GM19397 (cell line): Measurements from ENCODE around the gene TMEM161A.
"Not testable (repeated sequence)": the region's sequence is repeated elsewhere in the genome, so short reads cannot be mapped to it uniquely, and the experiment has no call there.

Experiments used
- ATAC-seq: cut with Tn5 transposase; IDR thresholded peaks from one replicate; pipeline ENCODE4 v1.9.1; 2021; ENCODE audit warnings: mild to moderate bottlenecking, moderate library complexity; ENCODE audit not compliant: unreplicated experiment

The TMEM161A gene

GRCh38 chr19:19155495-19156219 lies 17.4 kb upstream of the TMEM161A start:
- peak; percentile 76 for ATAC-seq

GRCh38 chr19:19154768-19155494 lies 16.7 kb upstream of the TMEM161A start:
- no peak for ATAC-seq

DNA sequence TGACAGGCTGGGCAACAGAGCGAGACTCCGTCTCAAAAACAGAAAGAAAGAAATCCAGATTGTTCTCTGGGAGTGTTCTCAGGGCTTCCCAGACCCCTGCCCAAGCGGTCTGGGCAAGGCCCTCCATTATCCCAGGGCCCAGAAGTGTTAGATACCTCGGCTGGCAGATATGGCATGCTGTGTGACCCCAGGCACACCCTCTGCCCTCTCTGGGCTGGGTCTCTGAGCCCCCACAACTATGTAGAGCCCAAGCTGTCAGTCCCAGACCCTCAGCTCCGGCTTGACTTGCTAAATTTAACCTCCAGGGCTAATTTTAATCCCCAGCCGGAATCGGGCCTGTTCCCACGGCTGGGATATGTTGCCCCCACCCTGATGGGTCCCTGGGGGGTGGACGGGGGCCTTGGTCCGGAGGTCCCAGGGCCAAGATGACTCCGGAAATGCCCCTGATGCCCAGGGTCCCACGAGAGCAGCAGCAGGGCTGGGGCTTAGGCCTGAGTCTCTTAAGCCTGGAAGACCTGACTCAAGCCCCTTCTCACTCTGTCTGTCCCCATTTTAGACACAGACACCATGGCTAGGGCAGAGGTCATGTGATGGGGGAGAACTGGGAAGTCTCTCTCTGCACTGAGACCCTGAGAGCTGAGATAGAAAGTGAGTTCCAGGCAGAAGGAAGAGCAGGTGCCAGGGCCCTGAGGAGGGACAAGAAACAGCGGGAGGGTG lies 14.5 kb upstream of the TMEM161A start:
- ATAC-seq: no peak

- ATAC-seq: peak; percentile 47
Observed at GRCh38 chr19:19151418-19151817, 13.1 kb upstream of the TMEM161A start.

GRCh38 chr19:19149435-19149834 lies 11.2 kb upstream of the TMEM161A start:
- no peak for ATAC-seq

GRCh38 chr19:19148504-19148903 lies 10.2 kb upstream of the TMEM161A start:
- not testable (repeated sequence) for ATAC-seq

- ATAC-seq: no peak
Observed at GRCh38 chr19:19147344-19147743, 9.1 kb upstream of the TMEM161A start.

DNA sequence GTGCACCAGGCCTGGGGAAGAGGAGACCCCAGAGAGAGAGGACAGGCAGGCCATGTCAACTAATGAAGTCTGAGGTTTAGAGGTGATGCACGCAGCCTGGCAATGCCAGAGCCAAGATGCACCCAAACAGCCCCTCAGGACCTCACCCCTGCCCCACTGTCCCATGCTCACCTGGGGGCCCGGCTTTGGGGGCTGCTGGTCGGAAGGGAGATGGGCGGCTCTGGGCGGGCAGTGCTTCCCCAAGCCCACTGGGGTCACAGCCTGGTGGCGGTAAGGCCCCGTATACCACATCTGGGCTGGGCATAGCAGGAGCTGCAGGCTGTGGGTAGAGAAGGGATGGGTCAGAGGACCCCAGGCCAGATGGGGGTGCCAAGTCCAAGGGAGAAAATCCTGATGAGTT lies 8.6 kb upstream of the TMEM161A start:
- ATAC-seq: no peak

DNA sequence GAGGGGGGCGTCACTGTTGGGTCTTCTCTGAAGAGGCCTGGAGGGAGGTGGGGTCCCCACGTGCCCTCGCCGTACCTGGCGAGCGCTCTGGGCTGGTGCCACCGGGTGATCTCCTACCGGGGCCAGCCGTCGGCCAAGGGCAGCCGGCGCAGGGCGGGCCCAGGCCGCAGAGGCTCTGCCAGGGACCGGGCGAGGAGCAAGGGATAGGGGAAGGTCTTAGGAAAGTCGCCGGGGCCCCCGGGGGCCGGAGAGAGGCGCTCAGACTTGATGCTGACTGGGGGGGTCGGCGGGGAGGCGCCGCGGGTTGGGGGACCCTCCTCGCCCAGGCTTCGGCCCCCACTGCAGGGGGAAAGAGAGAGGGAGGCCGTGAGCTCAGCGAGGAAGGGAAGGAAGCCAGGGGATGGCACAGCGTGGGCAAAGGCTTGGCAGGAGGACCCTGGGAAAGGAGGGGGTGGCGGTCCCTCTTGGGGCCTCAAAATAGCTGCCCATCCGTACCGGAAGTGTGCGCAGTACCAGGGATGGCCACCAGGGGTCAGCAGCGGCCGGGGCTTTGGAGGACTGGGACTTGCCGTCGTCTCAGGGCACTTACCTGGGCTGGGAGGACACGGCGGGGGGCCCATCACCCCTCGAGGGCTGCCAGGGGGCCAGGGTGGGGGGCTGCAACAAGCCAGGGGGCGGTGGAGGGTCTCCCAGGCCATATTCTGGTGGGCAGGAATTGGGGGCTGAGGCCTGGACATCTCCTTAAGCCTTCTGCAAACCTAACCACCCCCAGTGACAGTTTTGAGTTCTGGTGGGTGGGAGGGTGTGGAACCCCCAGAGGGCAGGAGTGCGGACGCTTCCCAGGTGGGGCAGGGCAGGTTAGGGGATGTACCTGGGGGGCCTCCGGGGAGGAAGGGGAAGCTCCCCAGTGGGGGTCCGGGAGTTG lies 7.7 kb upstream of the TMEM161A start:
- no peak for ATAC-seq

- no peak for ATAC-seq
Observed at GRCh38 chr19:19145281-19145680, 7.0 kb upstream of the TMEM161A start.

GRCh38 chr19:19142347-19142746 lies 4.1 kb upstream of the TMEM161A start:
- no peak for ATAC-seq

DNA sequence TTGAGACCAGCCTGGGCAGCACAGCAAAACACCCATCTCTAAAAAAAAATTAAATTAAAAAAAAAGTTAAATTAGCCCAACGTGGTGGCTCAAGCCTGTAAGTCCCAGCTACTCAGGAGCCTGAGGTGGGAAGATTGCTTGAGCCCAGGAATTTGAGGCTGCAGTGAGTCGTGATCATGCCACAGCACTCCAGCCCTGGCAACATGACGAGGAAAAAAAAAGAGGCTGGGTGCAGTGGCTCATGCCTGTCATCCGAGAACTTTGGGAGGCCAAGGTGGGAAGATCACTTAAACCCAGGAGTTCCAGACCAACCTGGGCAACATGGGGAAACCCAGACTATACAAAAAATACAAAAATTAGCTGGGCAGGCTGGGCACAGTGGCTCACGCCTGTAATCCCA lies 2.2 kb upstream of the TMEM161A start:
- no peak for ATAC-seq

GRCh38 chr19:19139876-19140229 lies 1.6 kb upstream of the TMEM161A start:
- ATAC-seq: no peak

DNA sequence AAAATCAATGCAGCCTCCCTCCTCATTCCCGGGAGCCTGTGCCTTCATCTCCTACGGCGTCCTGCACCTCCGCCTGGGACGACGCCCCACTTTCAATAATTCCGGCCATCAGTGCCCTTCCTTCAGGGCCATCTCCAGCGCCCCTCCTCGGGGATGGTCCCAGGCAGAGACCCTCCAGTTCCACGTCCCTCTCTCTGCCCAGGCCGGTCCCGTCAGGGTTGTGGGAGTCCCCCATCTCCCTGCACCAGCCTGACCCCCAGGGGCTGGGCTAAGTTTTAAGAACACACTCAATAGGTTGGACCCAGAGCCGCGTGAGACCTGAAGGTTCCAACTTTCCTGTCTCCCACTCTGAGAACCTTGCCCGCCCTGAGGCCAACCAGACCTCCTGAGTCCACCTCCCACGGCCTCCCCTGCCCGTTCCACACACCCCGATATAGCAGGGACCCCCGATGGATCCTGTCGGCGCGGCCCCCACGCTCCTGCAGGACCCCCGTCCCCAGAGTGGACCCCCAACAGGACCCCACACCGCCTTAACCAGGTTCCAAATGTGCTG lies 646 bp downstream of the TMEM161A start:
- ATAC-seq: no peak

- not testable (repeated sequence) for ATAC-seq
Observed at GRCh38 chr19:19135713-19136112, 2.6 kb downstream of the TMEM161A start.

DNA sequence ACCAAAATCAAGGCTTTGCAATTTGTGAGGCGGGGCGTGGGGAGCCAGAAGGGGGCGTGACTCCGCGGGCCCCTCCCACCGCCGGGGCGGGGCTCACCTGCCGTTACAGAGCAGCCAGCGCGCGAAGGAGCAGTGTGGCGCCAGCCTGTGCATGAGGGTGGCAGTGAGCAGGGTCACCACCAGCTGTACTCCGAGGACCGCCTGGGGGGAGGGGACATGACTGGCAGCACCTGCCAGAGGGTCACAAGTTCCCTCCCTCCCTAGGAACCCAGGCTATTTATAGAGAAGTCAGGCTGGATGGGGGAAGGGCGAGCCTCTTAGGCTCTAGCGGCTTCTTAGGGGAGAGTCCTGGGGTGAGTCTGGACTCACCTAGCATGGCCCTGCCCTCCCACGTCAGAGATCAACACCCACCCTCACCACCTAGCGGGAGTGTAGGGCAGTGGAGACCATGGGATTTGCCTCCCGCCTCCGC lies 3.6 kb downstream of the TMEM161A start:
- ATAC-seq: no peak

DNA sequence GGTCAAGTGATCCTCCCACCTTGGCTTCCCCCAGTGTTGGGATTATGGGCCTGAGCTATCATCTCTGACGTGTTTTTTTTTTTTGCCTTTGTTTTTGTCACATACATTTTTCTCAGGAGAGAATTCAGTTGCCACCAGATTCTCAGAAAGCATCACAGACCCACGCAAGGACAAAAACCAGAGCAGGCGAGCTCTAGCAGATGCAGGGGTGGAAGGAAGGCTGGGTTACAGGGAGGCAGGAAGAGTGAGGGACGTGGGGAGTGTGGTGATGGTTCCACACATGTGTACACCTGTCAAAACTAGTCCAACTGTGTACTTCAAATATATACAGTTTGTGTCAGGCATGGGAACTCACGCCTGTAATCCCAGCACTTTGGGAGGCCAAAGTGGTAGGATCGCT lies 4.3 kb downstream of the TMEM161A start:
- no peak for ATAC-seq

- no peak for ATAC-seq
Observed at GRCh38 chr19:19132912-19133311, 5.4 kb downstream of the TMEM161A start.

- ATAC-seq: no peak
Observed at GRCh38 chr19:19131989-19132388, 6.3 kb downstream of the TMEM161A start.

- no peak for ATAC-seq
Observed at GRCh38 chr19:19126102-19126501, 12.2 kb downstream of the TMEM161A start.
